ENCODE results near the gene RXRB. TPM values are rescaled to one million over a fixed set of nuclear protein-coding genes. Genes with fewer than 3 reads are reported as not detected.

The RXRB gene
- total and polyA plus RNA-seq, 8 donors, result 35.4 to 76.2 (median 61.9) TPM

- intact Hi-C loops (cut with DNase I), result no loop called here
- DNase-seq (peak in 1 of 4 donors; percentile 74), ATAC-seq (peak; percentile 10)
- no peak within 1 kb of the TSS for H3K27ac ChIP-seq
- no peak for TF ChIP-seq CTCF (IDR thresholded peaks at IDR 0.05)
- peak within 1 kb of the TSS; percentile 7 to 11 for H3K4me3 ChIP-seq
- peaks cover 0 to 34% of the 10 kb centered on the region in 2 donors for H3K36me3 ChIP-seq
- H3K9me3 ChIP-seq, result no peaks in the 10 kb centered on the region
- peaks cover 10 to 21% of the 10 kb centered on the region in 2 donors for H3K4me1 ChIP-seq
- peaks cover 24 to 50% of the 10 kb centered on the region in 2 donors for H3K27me3 ChIP-seq
Measured at GRCh38 chr6:33192105-33192646, 8.3 kb downstream of the RXRB start, which contains the start of gene COL11A2. TSS of gene COL11A2 (minus strand) at chr6:33192467. CDS start at chr6:33192240, 227 bp downstream.

- ATAC-seq, result no peak
- peaks cover 10 to 20% of the 10 kb centered on the region in 2 donors for H3K4me1 ChIP-seq
- no peak for TF ChIP-seq CTCF (IDR thresholded peaks at IDR 0.05)
- H3K36me3 ChIP-seq, result peaks cover 0 to 27% of the 10 kb centered on the region in 2 donors
- no peak overlapping the region for H3K4me3 ChIP-seq
- intact Hi-C loops (cut with DNase I), result no loop called here
- no peaks in the 10 kb centered on the region for H3K9me3 ChIP-seq
- DNase-seq, result peak in 1 of 4 donors; percentile 65
- peaks cover 24 to 50% of the 10 kb centered on the region in 2 donors for H3K27me3 ChIP-seq
- no peak overlapping the region for H3K27ac ChIP-seq
Measured at GRCh38 chr6:33191383-33192104, 8.9 kb downstream of the RXRB start.

GRCh38 chr6:33190504-33191107 lies 9.9 kb downstream of the RXRB start:
- DNase-seq (peak in 1 of 4 donors; percentile 43), ATAC-seq (no peak)
- TF ChIP-seq CTCF (IDR thresholded peaks at IDR 0.05), result no peak
- Histone ChIP-seq H3K36me3 (peaks cover 0 to 18% of the 10 kb centered on the region in 2 donors), H3K27ac (no peak overlapping the region), H3K4me3 (no peak overlapping the region), H3K4me1 (peaks cover 10 to 20% of the 10 kb centered on the region in 2 donors), H3K27me3 (peaks cover 24 to 51% of the 10 kb centered on the region in 2 donors), H3K9me3 (no peaks in the 10 kb centered on the region)
- intact Hi-C loops (cut with DNase I), result no loop called here

- ATAC-seq, result no peak
- Histone ChIP-seq H3K4me3 (no peak overlapping the region), H3K36me3 (peaks cover 0 to 10% of the 10 kb centered on the region in 2 donors), H3K27me3 (peaks cover 24 to 57% of the 10 kb centered on the region in 2 donors), H3K27ac (no peak overlapping the region), H3K4me1 (peaks cover 10 to 20% of the 10 kb centered on the region in 2 donors), H3K9me3 (no peaks in the 10 kb centered on the region)
- TF ChIP-seq CTCF (IDR thresholded peaks at IDR 0.05), result no peak
- intact Hi-C loops (cut with DNase I), result no loop called here
- no peak for DNase-seq
Measured at GRCh38 chr6:33189625-33190448, 10.6 kb downstream of the RXRB start.

All from left lung (tissue), 10 donors.